Activated CD4-positive, CD25-positive, alpha-beta regulatory T cell treated with anti-CD3 and anti-CD28 coated beads, Interleukin-2, amount 50 U/mL, for 72 hours (primary cell): ENCODE data around the gene ARRDC1.
A peak's percentile ranks its signal among the peaks of the same experiment; 100 is the strongest.
"Not testable (repeated sequence)": the region's sequence is repeated elsewhere in the genome, so short reads cannot be mapped to it uniquely, and the experiment has no call there.

ENCODE experiments used
- DNase-seq: peaks from one replicate; pipeline ENCODE4 v3.0.0; 2021

The ARRDC1 gene

DNA sequence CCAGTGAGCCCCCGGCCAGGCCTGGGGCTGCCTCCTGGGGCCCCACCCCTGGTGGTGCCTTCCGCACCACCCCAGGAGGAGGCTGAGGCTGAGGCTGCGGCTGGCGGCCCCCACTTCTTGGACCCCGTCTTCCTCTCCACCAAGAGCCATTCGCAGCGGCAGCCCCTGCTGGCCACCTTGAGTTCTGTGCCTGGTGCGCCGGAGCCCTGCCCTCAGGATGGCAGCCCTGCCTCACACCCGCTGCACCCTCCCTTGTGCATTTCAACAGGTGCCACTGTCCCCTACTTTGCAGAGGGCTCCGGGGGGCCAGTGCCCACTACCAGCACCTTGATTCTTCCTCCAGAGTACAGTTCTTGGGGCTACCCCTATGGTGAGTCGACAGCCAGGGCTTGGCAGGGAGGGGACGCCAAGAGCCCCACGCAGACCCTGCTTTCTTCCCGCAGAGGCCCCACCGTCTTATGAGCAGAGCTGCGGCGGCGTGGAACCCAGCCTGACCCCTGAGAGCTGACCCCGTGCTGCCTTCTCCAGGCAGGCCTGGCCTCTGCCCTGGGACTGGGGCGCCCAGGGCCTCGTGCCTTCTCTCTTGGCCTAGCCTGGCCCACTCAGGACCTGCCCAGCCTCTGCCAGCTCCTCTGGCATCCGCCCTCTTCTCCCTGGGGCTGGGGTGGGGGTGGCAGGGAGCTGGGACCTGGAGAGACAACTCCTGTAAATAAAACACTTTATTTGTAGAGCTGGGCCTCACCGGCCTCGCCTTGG, 9.3 kb downstream of the ARRDC1 start:
- DNase-seq, result no peak

DNA sequence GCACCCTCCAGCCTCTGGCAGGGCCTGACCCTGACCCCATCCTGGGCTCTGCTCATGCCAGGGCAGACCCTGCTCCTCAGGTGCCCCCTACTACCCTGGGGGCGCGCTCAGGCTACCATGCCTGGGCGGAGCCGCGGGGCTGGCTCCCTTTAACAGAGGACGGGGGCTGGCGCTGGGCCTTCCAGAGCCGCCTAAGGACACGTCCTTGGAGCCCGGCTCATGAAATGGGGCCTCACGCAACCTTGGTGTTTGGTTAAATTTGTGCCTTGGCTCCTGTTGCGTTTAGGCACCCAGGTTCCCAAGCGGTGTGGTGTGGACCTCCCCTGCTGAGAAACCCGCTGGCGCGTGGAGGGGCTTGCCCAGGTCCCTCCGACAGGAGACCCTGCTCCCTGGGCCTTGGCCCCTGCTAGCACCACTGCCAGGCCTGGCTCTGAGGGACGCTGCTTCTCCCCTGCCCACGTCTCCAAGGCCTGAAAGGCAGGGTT, 9.9 kb downstream of the ARRDC1 start:
- DNase-seq, result no peak

DNA sequence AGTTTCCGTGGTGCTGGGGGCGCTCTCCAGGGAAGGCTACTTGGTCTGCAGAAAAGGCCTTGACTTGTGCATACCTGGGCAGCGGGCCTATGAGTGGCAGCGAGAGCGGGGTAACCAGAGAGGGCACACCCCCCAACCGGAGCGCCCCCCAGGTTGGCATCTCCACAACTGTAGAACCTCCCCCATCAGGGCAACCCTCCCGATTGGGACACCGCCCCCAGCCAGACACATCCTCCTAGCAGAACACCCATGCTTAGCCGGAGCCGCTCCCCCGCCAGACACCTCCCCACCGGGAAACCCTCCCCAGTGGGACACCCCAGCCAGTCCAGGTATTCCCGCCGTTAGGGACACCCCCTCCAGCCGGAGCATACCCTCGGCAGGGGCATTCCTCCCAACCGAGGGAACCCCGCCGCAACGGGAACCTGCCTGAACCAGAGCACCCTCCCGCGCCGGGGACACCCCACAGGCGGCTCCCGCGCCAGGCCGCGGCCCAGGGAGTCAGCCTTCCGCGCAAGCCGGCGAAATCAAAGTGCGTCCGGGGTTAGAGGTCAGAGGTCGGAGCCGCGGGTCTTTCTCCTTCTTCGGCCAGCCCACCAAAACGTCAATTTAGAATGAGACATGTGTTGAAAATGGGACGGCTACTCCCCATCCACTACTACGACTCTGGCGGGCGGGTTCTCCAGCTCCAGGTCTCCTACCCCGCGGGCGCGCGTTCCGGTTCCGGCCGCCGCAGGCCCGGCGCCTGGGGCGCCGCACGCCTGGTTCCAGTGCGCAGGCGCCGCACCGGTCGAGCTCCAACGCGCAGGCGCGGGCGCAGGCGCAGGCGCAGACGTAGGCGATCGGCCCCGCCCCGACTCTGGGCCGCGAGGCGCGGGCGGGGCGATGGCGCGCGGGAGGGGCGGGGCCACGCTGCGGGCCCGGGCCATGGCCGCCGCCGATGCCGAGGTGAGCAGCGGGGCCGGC, 12.9 kb downstream of the ARRDC1 start, which contains the start of gene EHMT1:
Gene EHMT1 (plus strand): TSS at position 901 of the 963 bp plus-strand sequence. CDS start 24 bp downstream, at position 925.
- peak; percentile 96 for DNase-seq

DNA sequence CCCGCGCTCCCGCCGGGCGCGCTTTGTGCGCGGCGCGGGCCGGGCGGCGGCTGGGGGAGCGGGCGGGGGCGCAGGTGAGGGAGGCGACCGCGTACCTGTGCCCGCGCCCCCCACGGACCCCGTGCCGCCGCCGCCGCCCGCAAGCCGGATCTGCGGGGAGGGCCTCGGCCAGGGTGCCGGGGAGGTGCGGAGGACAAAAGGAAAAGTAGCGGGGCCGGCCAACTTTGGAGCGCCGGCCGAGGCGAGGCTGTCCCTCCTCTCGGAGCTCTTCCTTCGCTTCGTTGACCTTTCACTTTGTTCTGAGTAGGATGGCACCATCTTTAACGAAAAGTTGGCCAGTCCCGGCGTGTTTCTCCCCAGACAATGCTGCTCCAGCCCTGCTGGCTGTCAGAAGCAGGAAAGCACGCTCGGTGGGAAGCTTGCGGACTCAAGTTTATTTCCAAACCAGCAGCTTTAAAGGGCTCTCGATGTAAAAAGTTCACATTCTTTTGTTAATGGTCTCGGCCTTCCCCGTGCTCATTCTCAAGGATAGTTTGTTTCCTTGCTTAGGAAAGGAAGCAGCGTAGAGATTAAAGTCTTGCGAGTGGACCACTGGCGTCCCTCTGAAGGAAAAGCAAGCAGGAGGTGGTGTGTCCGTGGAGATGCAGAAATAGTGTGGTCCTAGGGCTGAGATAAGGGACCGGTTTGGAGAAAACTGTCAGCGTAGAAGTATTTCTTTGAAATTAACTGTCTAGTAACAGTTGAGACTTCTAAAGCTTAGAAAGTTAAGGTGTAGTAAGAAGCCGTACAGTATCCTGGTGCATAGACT, 14.0 kb downstream of the ARRDC1 start:
- DNase-seq, result peak; percentile 53

DNA sequence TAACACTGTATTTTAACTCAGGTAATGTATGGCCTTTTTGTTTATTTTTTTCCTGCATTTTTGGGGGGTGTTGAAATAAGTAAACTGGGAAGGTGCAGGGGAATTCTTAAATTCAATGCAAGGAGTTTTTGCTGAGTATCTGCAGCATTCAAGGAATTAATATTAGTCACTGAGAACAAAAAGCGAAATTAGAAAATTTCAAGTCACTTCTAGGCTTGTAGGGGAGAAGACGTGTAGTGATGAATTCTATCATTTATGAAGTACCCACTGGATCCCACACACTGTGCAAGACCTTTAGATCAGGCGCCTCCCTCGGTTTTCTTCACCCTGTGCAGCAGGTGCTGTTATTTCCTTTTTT, 14.5 kb downstream of the ARRDC1 start:
- DNase-seq, result no peak

DNA sequence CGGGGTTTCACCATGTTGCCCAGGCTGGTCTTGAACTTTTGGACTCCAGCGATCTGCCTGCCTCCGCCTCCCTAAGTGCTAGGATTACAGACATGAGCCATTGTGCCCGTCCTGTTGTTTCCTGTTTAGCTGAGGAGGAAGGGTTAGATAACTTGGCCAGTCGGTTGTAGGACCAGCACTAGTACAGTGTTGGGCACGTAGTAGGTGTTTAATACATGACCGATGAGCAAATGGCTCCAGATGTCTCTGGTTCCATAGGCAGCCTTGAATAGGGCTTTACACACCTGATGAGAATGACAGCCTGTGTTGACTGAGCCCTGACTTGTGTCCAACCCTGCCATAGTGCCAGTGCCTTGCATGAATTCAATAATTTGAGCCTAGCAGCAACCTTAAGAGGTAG, 15.1 kb downstream of the ARRDC1 start:
- no peak for DNase-seq

DNA sequence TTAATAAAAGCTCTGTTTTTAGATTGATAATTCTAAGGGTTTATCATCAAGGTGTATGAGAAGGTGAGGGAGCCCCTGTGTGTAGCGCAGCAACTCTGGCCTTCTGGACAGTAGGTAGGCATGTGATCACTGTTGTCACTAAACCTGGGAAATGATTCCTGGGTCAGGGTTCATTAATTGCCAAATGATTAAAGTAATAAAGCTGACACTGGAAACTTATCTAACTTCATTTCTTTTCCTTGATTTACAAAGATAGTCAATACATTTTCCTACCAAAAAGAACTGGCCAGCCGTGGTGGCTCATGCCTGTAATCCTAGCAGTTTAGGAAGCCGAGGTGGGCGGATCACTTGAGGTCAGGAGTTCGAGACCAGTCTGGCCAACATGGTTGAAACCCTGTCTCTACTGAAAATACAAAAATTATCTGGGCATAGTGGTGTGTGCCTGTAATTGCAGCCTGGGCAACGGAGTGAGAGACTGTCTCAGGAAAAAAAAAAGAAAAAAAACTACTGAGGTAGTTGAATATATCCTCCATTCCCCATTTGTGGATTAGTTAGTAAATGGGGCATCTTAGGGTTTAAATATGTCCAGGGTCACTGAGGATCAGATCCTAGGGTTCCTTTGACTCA, 15.8 kb downstream of the ARRDC1 start:
- DNase-seq, result no peak

DNA sequence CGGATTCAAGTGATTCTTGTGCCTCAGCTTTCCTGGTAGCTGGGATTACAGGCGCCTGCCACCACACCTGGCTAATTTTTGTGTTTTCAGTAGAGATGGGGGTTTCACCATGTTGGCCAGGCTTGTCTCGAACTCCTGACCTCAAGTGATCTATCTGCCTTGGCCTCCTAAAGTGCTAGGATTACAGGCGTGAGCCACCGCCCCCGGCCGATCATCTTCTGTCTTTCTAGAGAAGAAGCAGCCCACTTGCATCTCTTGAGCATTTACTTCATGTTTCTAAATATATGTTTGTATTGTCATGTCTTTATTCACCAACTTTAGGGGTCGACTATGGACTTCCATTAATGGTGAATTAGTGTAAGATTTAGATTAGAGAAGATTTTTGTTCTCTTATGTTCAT, 16.7 kb downstream of the ARRDC1 start:
- DNase-seq, result not testable (repeated sequence)

DNA sequence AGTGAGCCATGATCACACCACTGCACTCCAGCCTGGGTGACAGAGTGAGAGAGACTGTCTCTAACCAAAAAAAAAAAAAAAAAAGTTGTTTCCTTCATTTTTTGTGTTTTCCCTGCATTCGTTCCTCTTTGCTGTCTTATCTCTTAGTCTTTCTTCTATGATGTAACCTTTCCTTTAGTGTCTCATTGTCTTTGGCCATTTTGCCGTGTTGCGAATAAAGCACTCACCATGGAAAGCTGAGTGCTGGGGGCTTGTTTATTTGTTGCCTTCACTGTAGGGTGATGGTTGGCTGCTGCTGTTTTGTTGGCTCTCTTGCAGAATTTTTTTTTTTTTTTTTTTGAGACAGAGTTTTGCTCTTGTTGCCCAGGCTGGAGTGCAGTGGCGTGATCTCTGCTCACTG, 21.0 kb downstream of the ARRDC1 start:
- DNase-seq, result no peak

DNA sequence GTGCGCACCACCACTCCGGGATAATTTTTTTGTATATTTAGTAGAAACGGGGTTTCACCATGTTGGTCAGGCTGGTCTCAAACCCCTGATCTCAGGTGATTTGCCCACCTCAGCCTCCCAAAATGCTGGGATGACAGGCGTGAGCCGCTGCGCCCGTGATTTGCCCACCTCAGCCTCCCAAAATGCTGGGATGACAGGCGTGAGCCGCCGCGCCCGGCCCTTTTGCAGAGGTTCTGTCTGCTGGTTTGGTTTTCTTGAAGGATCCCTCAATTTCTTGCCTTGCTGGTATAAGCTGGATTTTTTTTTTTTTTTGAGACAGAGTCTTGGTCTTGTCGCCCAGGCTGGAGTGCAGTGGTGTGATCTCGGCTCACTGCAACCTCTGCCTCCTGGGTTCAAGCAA, 21.9 kb downstream of the ARRDC1 start:
- DNase-seq, result not testable (repeated sequence)

DNA sequence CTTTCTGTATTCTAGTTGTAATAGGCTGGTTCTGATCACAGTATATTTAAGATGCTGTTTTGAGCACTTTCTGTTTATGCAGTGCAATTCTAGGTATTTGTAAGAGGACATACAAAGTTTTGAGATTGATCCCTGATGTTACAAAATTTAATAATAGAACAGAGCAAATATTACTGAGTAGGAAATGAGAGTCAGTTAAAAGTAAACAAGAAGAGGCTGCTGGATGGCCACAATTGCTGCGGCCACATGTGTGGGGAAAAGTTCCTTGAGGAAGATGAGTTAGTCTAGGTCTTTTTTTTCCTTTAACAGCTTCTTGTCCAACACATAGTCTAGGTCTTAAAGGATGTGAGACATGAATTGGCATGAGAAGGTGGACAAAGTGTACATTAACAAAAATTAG, 24.6 kb downstream of the ARRDC1 start:
- no peak for DNase-seq

DNA sequence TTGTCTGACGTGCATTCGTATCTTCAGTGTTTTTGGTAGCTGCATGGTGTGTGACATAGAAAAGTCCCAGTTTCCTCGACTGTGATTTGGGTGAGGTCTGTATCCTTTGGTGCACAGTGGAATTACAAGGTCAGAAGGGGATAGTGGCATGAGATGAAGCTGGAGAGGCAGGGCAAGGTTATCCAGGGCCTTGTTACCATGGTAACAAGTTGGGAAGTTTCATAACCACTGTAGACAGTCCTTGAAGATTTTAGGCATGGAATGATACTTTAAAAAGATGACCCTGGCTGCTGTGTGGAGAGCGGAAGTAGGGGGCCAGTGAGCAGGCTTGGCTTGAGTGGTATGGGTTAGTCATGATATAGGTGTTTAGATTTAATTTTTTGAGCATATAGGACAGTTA, 25.2 kb downstream of the ARRDC1 start:
- DNase-seq, result no peak

DNA sequence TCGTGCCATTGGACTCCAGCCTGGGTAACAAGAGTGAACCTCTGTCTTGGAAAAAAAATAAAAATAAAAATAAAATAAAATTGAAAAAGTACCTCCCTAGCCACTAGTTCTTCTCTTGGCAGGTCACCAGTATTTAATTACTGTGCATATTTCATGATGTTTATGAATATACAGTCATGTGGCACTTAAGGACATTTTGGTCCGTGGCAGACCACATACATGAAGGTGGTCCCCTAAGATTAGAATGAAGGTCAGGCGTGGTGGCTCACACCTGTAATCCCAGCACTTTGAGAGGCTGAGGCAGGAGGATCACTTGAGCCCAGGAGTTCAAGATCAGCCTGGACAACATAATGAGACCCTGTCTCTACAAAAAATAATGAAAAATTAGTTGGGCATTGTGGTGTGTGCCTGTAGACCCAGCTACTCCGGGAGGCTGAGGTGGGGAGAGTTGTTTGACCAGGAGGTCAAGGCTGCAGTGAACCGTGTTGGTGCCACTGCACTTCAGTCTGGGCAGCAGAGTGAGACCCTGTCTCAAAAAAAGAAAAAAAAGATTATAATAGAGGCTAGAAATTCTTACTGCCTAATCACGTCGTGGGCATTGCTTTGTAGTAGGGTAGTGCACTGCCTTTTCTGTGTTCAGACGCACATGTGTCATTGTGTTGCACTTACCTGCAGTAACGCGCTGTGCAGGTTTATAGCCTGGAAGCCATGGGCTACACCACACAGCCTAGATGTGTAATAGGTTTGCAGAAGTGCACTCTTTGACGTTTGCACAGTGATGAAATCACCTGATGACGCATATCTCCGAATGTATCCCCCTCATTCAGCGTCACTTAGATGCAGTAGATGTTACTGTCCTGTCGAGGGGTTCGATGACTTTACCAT, 26.1 kb downstream of the ARRDC1 start:
- no peak for DNase-seq

DNA sequence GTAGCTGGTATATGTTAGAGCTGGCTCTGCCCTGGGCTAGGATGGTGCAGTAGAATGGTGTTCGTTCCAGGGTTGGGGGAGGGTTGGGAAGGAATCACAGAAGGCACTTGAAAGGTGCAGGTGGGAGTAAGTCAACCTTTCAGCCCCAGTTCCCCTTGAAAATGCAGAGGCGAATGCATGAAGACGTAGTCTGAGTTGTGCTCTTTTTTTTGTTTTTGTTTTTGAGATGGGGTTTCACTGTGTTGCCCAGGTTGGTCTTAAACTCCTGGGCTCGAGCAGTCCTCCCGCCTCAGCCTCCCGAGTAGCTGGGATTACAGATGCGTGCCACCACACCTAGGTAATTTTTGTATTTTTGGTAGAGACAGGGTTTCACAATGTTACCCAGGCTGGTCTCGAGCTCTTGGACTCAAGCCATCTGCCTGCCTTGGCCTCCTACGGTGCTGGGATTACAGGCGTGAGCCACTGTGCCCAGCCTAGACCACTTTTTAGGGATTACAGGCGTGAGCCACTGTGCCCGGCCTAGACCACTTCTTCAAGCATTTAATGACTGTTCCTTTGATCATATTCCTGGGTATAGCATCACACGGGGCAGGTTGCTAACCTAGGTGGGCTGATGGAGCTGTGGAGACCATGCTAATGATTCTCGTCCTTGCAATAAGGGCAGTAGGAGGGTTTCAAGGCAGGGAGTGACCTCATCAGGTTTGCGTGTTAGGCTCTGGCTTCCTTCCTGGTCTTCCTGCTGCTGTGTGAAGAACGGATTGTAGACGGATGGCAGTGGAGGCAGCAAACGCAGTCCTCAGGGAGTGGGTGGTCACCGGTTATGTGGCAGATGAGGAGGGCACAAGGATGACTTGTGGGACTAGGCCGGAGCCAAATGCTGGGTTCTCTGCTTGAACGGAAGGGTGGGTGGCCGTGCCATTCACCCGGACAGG, 27.0 kb downstream of the ARRDC1 start:
- DNase-seq, result no peak

DNA sequence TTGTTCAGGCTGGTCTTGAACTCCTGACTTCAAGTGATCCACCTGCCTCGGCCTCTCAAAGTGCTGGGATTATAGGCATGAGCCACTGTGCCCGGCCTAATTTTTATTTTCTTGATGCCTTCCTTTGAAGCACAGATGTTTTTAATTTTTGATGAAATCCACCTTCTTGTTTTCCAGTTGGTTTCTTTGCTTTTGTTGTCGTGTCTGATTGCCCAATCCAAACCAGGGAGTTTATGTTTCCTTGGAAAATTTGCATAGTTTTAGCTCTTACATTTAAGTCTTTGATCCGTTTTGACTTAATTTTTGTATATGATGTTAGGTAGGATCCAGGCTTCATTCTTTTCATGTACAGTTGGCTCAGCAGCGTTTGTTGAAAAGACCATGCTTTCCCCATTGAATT, 28.5 kb downstream of the ARRDC1 start:
- no peak for DNase-seq

DNA sequence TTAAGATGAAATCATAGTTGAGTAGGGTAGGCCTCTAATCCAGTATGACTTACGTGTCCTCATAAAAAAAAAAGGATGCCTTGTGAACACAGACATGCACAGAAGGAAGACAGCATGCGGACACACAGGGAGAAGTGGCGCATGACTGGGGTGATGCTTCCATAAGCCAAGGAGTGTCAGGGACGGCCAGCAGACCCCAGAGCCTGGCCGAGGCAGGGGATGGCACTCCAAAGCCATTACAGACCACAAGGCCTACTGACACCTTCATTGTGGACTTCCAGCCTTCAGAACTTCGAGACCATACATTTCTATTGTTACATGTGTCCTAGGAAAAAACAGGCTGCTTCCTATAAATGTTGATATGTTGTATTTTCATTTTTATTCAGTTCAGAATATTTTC, 33.2 kb downstream of the ARRDC1 start:
- no peak for DNase-seq

DNA sequence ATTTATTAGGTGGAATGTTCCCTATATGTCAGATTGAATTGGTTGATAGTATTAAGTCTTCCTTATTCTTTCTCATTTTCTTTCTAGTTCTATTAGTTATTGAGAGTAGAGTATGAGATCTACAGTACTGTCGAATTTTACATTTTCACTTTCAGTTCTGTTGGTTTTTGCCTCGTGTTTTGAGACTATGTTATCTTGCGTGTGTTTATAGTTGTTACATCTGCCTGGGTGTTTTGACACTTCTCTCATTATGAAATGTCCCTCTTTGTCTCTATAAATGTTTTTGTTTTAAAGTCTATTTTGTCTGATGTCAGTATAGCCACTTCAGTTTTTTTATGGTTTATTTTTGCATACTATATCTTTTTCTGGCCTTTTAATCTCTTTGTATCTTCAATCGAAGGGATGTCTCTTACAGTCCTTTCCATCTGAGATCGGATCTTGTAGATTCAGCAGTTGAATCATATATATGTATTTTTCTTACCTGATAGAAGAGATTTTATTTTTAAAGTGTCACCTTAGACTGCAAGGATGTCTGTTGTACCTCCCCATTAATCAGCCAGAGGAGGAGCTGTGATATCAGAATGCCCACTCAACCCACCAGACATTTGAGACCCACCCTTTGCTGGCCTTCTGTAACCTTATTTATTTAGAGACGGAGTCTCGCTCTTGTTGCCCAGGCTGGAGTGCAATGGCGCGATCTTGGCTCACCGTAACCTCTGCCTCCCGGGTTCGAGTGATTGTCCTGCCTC, 34.0 kb downstream of the ARRDC1 start:
- no peak for DNase-seq

DNA sequence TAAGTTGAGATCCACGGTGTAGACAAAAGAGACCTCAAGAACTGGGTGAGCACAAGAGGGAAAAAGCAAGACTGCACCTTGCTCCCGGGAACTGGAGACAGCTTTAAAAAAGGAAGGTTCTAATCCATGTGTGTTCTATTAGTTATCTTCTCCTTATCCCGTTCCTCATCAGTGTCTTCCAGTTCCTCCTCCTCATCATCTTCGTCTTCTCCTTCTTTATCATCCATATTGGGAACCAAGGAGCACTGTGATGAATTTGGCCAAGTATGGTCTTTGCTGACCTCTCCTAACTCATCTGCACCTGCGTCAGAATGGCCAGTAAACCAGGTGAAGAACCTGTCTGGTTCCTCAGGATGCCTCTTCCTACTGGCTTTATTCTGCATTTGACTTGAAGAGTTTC, 35.4 kb downstream of the ARRDC1 start:
- DNase-seq, result no peak

DNA sequence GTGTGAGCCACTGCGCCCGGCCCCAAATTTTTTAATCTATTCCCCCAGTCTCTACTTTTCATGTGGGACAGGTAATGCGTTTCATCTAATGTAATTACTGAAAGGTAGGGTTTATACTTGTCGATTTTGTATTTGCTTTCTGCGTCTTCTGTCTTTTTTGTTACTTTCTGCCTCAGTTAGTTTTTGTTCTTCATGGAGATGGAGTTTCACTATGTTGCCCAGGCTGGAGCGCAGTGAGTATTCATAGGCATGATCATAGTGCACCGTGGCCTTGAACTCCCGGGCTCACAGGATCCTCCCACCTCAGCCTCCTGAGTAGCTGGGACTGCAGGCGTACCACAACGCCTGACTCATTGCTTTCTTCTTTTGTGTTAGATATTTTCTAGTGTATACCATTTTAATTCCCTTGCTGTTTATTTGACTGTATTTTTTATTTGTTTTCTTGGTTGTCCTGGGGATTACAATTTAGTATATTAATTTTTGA, 36.7 kb downstream of the ARRDC1 start:
- DNase-seq, result no peak
